Bronchial epithelial cell (primary cell): ENCODE data around the gene OR2S2. TPM values are rescaled to one million over a fixed set of nuclear protein-coding genes. Genes with fewer than 3 reads are reported as not detected.

Experiments used
- DNase-seq: peaks from one replicate; pipeline ENCODE4 v3.0.0-alpha.2; 2010; ENCODE audit warnings: low read depth
- FAIRE-seq: peaks from 2 replicates; lab custom pipeline; 2011; peaks lifted over from hg19 to GRCh38; lab: Jason Lieb, UNC
- H3K27me3 ChIP-seq: 2 replicates; pipeline ENCODE4 v1.5.1; 2011; ENCODE audit warnings: low read length; ENCODE audit not compliant: control insufficient read depth, insufficient read depth
- H3K36me3 ChIP-seq: 2 replicates; pipeline ENCODE4 v1.5.1; 2011; ENCODE audit warnings: low read length; ENCODE audit not compliant: control insufficient read depth, insufficient read depth
- H3K4me3 ChIP-seq: 2 replicates; pipeline ENCODE4 v1.5.1; 2011; ENCODE audit warnings: mild to moderate bottlenecking, low read depth, low read length, control low read depth
- CTCF ChIP-seq: IDR thresholded peaks from 2 replicates; pipeline ENCODE4 v1.5.1; 2011; ENCODE audit warnings: mild to moderate bottlenecking, moderate library complexity, low read length, control low read depth, inconsistent platforms; ENCODE audit not compliant: insufficient read depth, severe bottlenecking
- total RNA-seq: library from RNA; depleted of rRNA; stranded (reverse); fragments of >200 nt; gene quantifications from 2 replicates; pipeline ENCODE4 v1.2.1, GENCODE V29; 2014

Gene OR2S2
- total RNA-seq, 1 donor from 2014 or later = not detected

GRCh38 chr9:35933550-35934067, 24.3 kb downstream of the OR2S2 start:
- Histone ChIP-seq H3K36me3 (no peaks in the 10 kb centered on the region), H3K27me3 (no peaks in the 10 kb centered on the region), H3K4me3 (no peak overlapping the region)
- FAIRE-seq = no peak
- TF ChIP-seq CTCF = no peak
- no peak for DNase-seq

- TF ChIP-seq CTCF = no peak
- H3K36me3 ChIP-seq = no peaks in the 10 kb centered on the region
- FAIRE-seq = no peak
- H3K4me3 ChIP-seq = no peak overlapping the region
- H3K27me3 ChIP-seq = no peaks in the 10 kb centered on the region
- DNase-seq = no peak
Observed at GRCh38 chr9:35932735-35933134, 25.2 kb downstream of the OR2S2 start.

DNA sequence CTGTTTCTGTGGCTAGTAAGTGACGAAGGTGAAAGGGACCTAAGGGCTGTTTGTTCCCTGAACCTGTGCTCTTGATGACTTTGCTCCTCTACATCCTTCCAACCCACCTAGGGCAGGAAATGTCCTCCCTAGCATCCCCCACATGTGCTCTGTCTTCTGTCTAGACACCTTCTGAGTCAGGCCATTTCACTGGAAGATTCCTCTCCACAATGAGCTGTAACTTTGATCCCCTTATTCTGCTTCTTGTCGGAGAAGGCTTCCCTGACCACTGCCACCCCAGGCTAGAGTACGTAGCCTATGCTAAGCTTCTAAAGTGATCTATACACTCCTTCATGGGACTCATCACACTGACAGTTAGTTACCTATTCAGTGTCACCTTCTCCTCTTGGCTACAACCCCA, 27.0 kb downstream of the OR2S2 start:
- no peak for TF ChIP-seq CTCF
- no peak for FAIRE-seq

GRCh38 chr9:35930521-35930920, 27.4 kb downstream of the OR2S2 start:
- DNase-seq (no peak), FAIRE-seq (no peak)
- Histone ChIP-seq H3K27me3 (no peaks in the 10 kb centered on the region), H3K4me3 (no peak overlapping the region), H3K36me3 (no peaks in the 10 kb centered on the region)
- no peak for TF ChIP-seq CTCF

More for the DNA sequence above, 27.0 kb downstream of the OR2S2 start:
- no peak for DNase-seq
- H3K4me3 ChIP-seq = no peak overlapping the region
- no peaks in the 10 kb centered on the region for H3K27me3 ChIP-seq
- H3K36me3 ChIP-seq = no peaks in the 10 kb centered on the region

GRCh38 chr9:35929453-35929718, 28.6 kb downstream of the OR2S2 start:
- Histone ChIP-seq H3K4me3 (no peak overlapping the region), H3K27me3 (no peaks in the 10 kb centered on the region), H3K36me3 (no peaks in the 10 kb centered on the region)
- no peak for TF ChIP-seq CTCF
- DNase-seq (no peak), FAIRE-seq (no peak)
